Urothelium cell line (cell line): ENCODE results near the gene MAP1S.
"Not testable (repeated sequence)": the region's sequence is repeated elsewhere in the genome, so short reads cannot be mapped to it uniquely, and the experiment has no call there.

Source experiments
- DNase-seq: peaks from one replicate; pipeline ENCODE4 v3.0.0; 2011; ENCODE audit warnings: low spot score, mixed read lengths
- FAIRE-seq: peaks from 2 replicates; lab custom pipeline; 2011; peaks lifted over from hg19 to GRCh38; lab: Jason Lieb, UNC

Gene MAP1S

DNA sequence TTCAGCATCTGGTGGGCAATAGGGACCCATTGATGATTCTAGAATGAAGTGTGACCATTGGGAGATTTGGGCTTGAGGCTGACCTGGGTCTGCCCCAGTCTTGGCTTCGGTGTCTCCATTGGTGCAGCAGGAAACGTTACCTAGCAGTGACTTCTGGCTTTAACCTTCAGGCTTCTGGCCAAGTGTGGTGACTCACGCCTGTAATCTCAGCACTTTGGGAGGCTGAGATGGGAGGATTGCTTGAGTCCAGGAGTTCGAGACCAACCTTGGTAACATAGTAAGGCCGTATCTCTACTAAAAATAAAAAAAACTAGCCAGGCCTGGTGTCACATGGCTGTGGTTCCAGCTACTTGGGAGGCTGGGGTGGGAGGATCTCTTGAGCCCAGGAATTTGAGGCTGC is 39.2 kb downstream of the MAP1S start:
- FAIRE-seq: no peak
- DNase-seq: no peak

DNA sequence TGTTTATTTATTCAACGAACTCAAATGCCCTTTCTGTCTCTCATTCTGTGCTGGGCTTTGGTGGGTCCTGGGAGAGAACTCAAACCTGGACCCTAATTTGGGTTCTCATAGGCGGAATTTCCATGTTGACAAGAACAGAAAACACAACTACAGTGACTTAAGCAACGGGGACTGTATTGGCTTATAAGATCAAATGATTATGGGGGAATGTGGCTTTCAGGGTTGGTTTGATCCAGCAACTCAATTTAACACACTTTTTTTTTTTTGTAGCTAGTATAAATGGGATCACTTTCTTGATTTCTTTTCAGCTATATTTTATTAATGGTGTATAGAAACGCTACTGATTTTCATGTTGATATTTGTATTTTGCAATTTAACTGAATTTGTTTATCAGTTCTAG is 41.9 kb downstream of the MAP1S start:
- FAIRE-seq: no peak
- DNase-seq: no peak

DNA sequence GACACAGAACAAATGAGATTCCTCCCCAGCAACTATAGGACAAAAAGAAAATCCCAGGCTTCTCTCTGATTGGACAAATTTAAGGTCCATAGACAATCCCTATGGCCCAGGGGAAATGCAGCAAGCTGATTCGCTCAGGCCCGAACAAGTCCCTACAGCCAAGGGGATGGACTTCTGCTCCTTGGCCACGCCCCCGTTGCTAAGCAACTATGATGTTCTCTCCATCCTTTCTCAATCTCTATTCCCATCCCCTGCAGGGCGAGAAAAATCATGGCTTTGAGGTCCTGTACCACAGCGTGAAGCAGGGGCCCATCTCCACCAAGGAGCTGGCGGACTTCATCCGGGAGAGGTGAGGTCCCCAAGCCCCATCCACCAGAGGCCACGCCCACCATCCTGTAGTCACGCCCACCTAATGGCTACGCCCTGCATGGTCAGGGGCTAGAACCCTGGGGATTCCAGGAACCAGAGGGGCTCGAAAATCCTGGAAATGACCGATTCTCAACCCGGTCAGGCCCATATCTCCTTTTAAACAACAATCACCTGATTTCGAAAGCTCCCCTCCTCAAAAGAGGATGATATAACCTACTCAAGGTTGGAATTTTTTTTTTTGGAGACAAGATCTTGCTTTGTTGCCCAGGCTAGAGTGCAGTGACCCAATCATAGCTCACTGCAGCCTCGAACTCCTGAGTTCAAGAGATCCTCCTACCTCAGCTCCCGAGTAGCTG is 43.4 kb downstream of the MAP1S start:
- DNase-seq (no peak), FAIRE-seq (no peak)

DNA sequence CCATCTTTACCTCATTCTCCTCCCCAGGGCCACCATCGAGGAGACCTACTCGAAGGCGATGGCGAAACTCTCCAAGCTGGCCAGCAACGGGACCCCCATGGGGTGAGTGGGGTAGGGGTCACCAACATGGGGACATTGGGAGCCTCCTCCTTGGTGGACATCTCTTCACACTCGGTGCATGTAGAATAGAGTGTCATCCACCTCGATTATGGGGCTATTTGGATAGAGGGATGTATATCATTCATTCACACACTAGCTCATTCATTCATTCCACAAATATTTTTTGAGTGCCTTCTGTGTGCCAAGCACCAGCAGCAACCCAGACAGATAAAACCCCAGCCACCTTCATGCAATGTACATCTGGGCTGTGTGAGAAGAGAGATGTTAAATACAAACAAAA is 45.1 kb downstream of the MAP1S start:
- no peak for DNase-seq
- no peak for FAIRE-seq

GRCh38 chr19:17765069-17765618 is 45.9 kb downstream of the MAP1S start:
- no peak for FAIRE-seq
- no peak for DNase-seq

DNA sequence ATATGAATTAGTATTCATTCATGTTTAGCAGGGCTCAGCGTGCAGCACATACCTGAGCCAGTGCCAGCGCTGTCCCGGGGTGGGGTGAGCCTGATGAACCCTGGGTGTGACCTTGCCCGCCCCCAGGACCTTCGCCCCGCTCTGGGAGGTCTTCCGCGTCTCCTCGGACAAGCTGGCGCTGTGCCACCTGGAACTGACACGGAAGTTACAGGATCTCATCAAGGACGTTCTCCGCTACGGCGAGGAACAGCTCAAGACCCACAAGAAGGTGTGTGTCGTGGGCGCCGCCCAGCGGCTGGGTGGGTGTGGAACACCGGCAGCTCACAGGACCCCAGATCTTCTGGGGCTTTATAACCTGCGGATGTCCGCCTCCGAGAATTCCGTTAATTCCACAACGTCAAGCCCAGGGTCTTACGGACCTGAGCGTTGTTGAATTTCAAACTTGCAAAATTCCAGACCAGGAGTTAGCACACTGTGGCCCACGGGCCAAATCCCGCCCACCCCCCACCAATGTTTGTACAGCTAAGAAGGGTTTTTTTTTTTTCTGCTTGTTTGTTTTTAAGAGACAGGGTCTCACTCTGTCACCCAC is 47.4 kb downstream of the MAP1S start:
- peak; percentile 20 for FAIRE-seq
- DNase-seq: peak; percentile 65

DNA sequence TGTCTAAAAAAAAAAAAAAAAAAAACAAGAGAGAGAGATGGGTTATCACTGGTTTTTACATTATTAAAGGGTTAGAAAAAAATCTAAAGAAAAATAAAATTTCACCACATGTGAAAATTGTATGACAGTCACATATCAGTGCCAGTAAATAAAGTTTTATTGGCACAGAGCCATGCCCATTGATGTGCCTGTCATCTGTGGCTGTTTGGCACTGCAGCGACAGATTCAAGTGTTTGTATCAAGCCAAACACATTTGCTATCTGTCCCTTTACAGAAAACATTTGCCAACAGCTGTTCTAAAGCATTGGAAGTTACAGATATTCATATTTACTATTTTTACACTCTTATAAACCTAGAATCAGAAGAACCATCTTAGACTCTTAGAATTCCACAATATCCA is 48.3 kb downstream of the MAP1S start:
- no peak for DNase-seq
- FAIRE-seq: no peak

DNA sequence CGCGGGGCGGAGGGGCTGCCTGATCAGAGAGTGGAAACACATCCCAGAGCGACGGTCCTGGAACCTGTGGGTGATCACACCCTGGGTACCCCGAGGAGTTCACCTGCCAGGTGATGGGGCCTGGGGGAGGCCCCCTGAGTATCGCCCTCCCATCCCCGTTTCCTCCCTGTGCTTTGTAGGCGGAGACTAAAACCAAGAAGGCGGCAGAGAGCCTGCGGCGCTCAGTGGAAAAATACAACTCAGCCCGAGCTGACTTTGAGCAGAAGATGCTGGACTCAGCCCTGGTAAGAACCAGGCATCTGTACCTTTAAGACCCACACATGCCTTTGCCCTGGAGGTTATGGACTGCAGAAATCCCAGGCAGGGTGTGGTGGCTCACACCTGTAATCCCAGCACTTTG is 51.3 kb downstream of the MAP1S start:
- DNase-seq (no peak), FAIRE-seq (no peak)

DNA sequence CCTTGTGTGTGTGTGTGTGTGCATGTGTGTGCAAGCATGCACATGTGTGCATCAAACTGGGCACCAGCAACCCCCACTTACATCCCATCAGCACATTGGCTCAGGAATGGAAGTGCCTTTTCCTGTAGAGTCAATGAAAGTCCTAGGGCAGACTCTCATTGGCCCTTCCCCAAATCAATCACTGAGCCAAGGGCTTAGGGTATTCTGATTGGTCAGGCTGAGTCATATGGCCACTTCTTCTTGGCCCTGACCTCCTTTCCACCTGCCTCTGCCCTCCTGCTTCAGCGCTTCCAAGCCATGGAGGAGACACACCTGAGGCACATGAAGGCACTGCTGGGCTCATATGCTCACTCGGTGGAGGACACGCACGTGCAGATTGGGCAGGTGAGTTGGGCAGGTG is 52.9 kb downstream of the MAP1S start:
- FAIRE-seq (no peak), DNase-seq (no peak)

DNA sequence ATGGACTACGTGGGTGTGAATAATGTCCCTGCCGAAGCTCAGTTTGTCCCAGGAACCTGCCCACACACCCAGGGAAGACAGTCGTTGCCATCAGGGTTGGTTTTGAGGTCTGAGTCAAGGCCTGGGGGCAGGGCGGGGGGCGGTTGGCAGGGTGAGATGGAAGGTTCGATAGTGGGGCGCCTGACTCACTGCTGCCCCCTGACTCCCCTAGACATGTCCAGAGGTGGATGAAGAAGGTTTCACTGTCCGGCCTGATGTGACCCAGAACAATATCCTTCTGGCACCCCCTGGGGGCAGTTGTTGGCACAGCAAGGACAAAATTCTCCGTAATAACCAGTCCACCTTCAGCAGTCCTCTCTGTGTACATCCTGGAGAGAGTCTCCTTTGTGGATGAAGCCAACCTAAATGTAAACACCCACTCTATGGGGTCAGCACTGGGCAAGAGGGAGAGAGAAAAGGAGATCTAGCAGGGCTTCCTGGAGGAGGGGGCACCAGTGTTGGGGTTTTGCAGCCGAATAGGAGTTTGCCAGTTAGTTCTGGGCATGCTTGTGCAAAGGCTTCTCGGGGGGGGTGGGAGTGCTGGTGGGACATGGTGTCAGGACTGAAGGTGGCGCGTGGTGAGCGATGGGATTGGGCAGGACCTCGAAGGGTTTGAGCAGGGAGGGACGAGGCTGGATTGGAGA is 56.1 kb downstream of the MAP1S start:
- FAIRE-seq (no peak), DNase-seq (no peak)

GRCh38 chr19:17775991-17776803 is 56.9 kb downstream of the MAP1S start:
- no peak for FAIRE-seq
- DNase-seq: no peak

DNA sequence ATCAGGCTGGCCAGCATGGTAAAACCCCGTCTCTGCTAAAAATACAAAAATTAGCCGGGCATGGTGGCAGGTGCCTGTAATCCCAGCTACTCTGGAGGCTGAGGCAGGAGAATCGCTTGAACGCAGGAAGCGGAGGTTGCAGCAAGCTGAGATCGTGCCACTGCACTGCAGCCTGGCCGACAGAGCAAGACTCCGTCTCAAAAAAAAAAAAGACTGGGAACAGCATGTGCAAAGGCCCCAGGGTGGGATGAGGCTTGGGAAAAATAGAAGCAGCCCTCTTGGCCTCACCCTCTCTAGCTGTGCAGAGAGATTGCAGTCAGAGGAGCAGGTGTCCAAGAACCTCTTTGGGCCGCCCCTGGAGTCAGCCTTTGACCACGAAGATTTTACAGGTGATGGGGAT is 58.6 kb downstream of the MAP1S start:
- not testable (repeated sequence) for FAIRE-seq, DNase-seq

DNA sequence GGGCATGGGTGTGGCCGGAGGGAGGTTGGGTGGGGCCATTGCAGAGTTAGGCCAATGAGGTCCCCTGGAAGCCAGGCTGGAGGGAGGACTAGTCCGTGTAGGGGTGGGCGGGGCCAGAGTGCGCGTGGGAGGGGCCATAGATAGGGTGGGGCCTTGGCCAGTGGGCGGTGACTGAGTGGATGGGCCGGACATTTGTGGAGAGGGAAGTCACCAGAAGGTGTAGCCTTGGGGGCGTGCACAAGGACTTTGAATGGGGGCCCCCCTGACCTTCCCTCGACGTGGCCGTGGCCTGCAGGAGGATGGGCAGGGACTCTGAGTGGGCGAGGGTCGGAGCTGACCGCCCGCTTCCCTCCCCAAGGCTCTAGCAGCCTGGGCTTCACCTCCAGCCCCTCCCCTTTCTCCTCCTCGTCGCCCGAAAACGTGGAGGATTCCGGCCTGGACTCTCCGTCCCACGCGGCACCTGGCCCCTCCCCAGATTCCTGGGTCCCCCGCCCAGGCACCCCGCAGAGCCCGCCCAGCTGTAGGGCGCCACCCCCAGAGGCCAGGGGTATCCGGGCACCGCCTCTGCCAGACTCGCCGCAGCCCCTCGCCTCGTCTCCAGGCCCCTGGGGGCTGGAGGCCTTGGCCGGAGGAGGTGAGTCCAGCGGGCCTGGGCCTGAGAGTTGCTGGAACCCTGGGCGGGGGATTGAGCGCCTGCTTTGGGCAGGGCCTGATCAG is 59.1 kb downstream of the MAP1S start:
- FAIRE-seq (no peak), DNase-seq (no peak)

DNA sequence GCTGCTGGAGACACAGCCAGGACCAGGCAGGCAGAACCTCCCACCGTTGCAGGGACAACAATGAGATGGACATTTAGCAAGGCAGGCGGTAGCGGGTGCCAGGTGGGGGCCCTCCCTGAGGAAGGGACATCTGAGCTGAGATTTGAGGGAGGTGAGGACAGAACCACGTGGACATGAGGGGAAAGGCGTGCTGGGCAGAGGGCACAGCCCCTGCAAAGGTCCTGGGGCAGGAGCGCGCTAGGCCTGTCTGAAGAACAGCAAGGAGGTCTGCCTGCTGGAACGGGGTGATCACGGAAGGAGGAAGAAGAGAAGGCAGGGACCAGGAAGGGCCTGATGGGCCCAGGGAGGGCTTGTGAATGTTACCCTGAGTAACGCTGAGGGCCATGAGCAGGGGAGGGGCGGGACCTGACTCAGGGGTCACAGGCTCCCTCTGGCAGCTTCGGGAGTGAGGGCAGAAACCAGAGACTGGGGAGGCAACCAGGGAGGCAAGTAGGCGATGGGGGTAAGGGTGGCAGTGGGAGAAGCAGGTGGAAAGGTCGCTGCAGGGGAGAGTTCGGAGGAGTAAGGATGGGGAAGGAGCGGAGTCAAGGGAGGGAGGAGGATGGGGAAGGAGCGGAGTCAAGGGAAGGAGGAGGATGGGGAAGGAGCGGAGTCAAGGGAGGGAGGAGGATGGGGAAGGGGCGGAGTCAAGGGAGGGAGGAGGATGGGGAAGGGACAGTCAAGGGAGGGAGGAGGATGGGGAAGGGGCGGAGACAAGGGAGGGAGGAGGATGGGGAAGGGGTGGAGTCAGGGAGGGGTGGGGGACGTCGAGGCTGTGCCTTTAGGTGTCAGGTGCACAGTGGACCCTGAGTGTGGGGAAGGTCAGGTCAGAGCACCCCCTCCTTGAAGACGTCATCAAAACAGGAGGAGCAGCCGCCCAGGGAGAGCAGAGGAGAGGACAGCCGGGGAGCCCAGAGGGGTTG is 60.0 kb downstream of the MAP1S start:
- FAIRE-seq (no peak), DNase-seq (no peak)

DNA sequence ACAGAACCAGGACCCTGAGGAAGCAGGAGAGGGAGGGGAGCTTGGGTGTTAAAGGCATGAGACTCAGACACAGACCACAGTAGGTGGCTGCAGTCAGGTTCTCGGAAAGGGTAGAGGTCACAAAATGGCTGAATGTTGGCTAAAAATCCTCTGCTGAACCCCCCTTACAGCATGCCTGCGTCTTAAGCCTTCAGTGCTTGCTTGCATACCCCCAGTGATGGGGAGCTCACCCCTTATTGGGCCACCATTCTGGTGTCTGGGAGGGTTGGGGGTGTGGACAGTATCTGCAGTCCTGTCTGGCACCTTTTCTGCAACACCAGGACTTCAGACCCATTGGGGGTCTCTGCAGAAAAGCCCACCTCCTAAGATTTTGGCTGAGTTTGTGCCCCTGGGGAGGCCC is 61.5 kb downstream of the MAP1S start:
- DNase-seq (no peak), FAIRE-seq (no peak)

GRCh38 chr19:17783721-17784120 is 64.4 kb downstream of the MAP1S start:
- not testable (repeated sequence) for FAIRE-seq, DNase-seq
